Skeletal muscle tissue (tissue), 4 donors: ENCODE data around the gene FAM47C. TPM values are rescaled to one million over a fixed set of nuclear protein-coding genes. Genes with fewer than 3 reads are reported as not detected.
"Not testable (repeated sequence)": the region's sequence is repeated elsewhere in the genome, so short reads cannot be mapped to it uniquely, and the experiment has no call there.

Source experiments
- H3K27ac ChIP-seq: one replicate; pipeline ENCODE4 v1.7.0; 2013; ENCODE audit warnings: mild to moderate bottlenecking, low read depth, low read length, inconsistent platforms
- H3K27me3 ChIP-seq, 3 donors: one replicate each; pipeline ENCODE4 v1.7.0; 2013; ENCODE audit warnings: low read length in 3 of 3; ENCODE audit not compliant: control insufficient read depth in 3 of 3, insufficient read depth in 3 of 3
- H3K36me3 ChIP-seq, 3 donors: one replicate each; pipeline ENCODE4 v1.7.0; 2013; ENCODE audit warnings: low read length in 3 of 3; ENCODE audit not compliant: control insufficient read depth in 3 of 3, insufficient read depth in 3 of 3
- H3K4me1 ChIP-seq, 3 donors: one replicate each; pipeline ENCODE4 v1.7.0; 2013; ENCODE audit warnings: low read length in 3 of 3, mild to moderate bottlenecking in 3 of 3; ENCODE audit not compliant: control insufficient read depth in 3 of 3, insufficient read depth in 3 of 3
- H3K4me3 ChIP-seq, 3 donors: one replicate each; pipeline ENCODE4 v1.7.0; 2013; ENCODE audit warnings: low read length in 3 of 3
- H3K9ac ChIP-seq, 3 donors: one replicate each; pipeline ENCODE4 v1.7.0; 2013; ENCODE audit warnings: low read length in 3 of 3, mild to moderate bottlenecking in 3 of 3, moderate library complexity in 2 of 3, low read depth in 1 of 3
- H3K9me3 ChIP-seq, 3 donors: one replicate each; pipeline ENCODE4 v1.7.0; 2013; ENCODE audit warnings: low read length in 3 of 3; ENCODE audit not compliant: control insufficient read depth in 3 of 3
- total RNA-seq: library from RNA; depleted of rRNA; stranded (reverse); fragments of >200 nt; gene quantifications from one replicate; pipeline ENCODE4 v1.2.3, GENCODE V29; 2014
- donor health status: Osteomylitis.

Gene FAM47C
- total RNA-seq, 1 donor from 2014 or later = not detected

DNA sequence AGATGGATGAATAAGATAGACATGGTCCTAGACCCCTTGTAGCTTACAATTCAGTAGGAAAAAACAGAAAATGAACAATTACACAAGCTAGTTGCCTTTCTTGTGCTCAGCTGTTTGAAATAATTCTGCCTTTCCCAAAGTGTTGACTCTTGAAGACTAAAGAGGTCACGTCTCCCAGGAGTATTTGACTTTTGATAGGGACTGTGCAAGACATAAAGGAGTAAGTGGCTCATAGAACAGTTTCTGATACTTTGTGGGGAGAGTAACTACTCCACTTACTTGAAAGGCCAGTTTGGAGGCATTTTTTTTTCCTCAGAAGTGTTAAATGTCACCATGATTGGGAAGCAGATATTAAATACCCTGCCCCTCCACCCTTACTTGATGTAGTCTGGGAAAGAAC is 21.0 kb upstream of the FAM47C start:
- not testable (repeated sequence) for H3K4me1 ChIP-seq, H3K4me3 ChIP-seq, H3K36me3 ChIP-seq, H3K9ac ChIP-seq, H3K27me3 ChIP-seq, H3K27ac ChIP-seq, H3K9me3 ChIP-seq

DNA sequence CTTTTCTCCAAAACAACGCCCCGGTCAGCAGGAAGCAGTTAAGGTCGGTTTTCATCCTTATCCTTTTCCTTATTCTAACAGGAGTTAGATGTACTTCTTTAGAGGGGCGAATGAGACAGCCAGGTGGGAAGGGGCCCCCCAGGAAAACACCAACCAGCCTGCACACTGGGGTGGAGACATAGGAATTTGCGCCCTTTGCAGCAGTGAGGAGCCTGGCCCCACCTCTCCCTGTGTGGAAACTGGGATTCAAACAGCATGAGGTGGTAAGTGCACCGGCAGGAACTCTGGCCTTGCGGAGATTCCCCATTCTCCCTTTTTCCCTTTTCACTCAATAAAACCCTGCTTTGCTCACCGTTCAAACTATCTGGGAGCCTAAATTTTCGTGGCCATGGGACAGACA is 8.0 kb upstream of the FAM47C start:
- H3K9me3 ChIP-seq = no peaks in the 10 kb centered on the region
- no peak overlapping the region for H3K27ac ChIP-seq
- H3K27me3 ChIP-seq = no peaks in the 10 kb centered on the region
- no peaks in the 10 kb centered on the region for H3K36me3 ChIP-seq
- H3K4me1 ChIP-seq = no peaks in the 10 kb centered on the region
- no peak overlapping the region for H3K9ac ChIP-seq
- no peak overlapping the region for H3K4me3 ChIP-seq

DNA sequence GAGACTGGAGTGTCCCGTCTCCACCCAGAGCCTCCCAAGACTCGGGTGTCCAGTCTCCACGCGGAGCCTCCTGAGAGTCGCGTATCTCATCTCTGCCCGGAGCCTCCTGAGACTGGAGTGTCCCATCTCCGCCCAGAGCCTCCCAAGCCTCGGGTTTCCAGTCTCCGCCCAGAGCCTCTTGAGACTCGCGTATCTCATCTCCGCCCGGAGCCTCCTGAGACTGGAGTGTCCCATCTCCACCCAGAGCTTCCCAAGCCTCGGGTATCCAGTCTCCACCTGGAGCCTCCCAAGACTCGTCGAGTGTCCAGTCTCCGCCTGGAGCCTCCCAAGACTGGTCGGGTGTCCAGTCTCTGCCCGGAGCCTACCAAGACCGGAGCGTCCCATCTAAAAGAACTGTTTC is 2.3 kb downstream of the FAM47C start:
- H3K36me3 ChIP-seq = no peaks in the 10 kb centered on the region
- H3K27me3 ChIP-seq = no peaks in the 10 kb centered on the region
- no peaks in the 10 kb centered on the region for H3K4me1 ChIP-seq

DNA sequence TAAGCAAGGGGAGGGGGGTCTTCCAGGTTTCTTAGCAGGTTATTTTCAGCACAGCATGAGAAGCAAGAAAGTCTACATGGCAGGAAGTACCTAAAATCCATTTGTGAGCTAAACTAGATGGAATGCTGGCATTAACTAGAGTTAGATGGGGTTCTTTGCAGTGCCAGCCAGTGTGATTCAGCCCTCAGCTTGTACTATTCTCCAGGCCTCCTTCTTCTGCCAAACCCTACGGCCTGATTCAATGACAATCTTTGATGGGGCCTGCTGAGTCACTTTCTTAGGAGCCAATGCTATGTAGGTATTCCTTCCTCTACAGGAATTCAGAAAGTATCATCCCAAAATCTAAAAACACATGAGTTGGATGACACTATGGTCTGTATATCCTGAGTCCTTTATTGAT is 26.1 kb downstream of the FAM47C start:
- not testable (repeated sequence) for H3K27me3 ChIP-seq, H3K9me3 ChIP-seq, H3K4me3 ChIP-seq, H3K36me3 ChIP-seq, H3K9ac ChIP-seq, H3K27ac ChIP-seq, H3K4me1 ChIP-seq

More for the DNA sequence above, 2.3 kb downstream of the FAM47C start:
- no peaks in the 10 kb centered on the region for H3K9me3 ChIP-seq
- H3K4me3 ChIP-seq = no peak overlapping the region
- H3K9ac ChIP-seq = no peak overlapping the region
- H3K27ac ChIP-seq = no peak overlapping the region

DNA sequence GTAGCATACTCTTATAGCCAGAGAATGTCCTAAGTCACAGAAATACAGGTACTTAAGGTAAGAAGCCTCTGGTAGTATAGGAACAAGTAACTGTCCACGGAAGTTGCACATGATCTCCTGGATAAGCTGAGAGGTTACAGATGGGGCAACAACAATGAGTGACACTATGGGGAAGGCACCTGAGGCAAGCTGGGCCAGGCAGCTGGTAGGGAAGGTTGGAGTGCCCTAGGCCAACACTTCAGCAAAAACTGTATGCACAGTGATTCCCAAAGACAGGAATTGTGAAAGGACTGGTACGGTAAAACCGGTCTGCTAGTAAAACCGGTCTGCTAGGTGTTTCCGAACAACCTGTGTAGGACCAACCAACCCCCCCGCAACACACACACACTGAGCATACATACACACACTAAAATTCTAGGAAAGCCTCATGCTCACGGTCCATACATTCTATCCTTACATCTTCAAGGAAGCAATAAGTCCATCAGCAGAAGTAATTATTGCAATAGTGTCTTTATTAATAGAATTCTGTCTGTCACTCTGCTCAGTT is 28.6 kb downstream of the FAM47C start:
- not testable (repeated sequence) for H3K36me3 ChIP-seq, H3K9ac ChIP-seq, H3K27me3 ChIP-seq, H3K9me3 ChIP-seq, H3K4me3 ChIP-seq, H3K27ac ChIP-seq, H3K4me1 ChIP-seq

DNA sequence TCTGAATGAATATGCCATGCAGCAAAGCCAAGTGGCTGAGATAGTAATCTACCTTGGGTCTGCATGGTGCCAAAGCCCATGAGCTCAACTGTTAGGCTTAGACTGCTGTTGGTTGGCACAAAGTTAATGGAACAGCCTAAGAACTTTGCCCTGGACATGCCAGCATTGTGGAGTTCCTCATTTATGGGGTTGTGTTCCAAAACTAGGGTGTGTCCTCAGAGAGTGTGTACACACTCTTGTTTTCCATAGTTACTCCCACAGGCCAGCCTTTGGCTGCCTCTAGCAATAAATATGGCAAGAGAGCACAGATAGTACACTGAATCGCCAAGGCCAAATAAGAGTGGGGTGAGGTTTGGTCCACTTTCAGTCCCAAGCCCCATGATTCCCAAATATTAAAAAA is 30.6 kb downstream of the FAM47C start:
- H3K4me3 ChIP-seq, H3K27ac ChIP-seq, H3K9ac ChIP-seq, H3K9me3 ChIP-seq, H3K27me3 ChIP-seq, H3K36me3 ChIP-seq, H3K4me1 ChIP-seq: not testable (repeated sequence)

DNA sequence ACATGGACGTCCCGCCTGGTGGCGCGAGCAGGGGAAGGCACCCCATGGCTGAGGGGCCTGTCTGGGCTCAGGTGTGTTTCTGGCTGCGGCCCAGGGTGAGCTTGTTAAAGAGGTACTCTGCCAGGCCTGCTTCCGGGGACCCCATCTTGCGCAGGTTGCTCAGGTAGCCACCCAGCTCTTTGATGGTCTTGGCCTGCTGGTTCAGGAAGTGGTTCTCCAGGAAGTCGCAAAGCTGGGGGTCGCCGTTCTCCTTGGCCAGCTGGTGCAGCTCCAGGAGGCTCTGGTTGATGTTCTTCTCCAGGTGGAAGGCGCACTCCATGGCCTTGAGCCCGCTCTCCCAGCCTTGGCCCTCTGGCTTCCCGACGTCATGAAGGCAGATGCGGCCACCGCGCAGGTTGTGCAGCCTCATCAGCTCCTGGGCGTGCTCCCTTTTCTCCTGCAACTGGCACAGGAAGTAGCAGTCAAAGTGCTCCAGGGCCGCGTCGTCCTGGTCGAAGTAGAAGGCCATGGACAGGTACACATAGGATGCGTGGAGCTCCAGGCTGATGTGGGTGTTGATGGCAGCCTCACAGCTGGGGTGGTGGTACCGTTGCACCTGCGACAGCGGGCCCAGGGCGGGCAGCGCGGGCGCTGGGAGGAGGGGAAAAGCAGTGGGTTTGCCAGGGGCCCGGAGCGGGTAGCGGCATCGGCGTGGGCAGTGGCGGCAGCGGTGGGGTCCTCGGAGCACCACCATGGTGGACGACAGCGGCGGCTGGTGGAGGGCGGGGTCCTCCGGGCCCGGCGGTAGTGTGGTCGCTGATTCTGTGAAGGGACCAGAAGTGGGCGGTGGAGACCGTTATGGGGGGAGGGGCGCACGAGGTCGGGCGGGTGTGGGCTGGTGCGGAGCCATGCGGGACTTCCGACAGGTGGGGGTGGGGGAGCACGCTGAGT is 35.1 kb downstream of the FAM47C start:
- H3K9ac ChIP-seq, H3K4me3 ChIP-seq, H3K4me1 ChIP-seq, H3K9me3 ChIP-seq, H3K27ac ChIP-seq, H3K36me3 ChIP-seq, H3K27me3 ChIP-seq: not testable (repeated sequence)

DNA sequence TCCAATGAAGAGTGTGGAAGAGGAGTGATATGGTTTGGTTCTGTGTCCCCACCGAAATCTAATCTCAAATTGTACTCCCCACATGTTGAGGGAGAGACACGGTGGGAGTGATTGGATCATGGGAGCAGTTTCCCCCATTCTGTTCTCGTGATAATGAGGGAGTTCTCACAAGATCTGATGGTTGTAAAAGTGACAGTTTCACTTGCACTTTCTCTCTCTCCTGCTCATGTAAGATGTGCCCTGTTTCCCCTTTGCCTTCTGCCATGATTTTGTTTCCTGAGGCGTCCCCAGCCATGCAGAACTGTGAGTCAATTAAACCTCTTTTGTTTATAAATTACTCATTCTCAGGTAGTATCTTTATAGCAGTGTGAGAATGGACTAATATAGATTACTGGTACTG is 39.6 kb downstream of the FAM47C start:
- Histone ChIP-seq H3K27ac (no peak overlapping the region), H3K27me3 (no peaks in the 10 kb centered on the region), H3K36me3 (no peaks in the 10 kb centered on the region), H3K9me3 (no peaks in the 10 kb centered on the region), H3K4me1 (no peaks in the 10 kb centered on the region), H3K9ac (no peak overlapping the region), H3K4me3 (no peak overlapping the region)

DNA sequence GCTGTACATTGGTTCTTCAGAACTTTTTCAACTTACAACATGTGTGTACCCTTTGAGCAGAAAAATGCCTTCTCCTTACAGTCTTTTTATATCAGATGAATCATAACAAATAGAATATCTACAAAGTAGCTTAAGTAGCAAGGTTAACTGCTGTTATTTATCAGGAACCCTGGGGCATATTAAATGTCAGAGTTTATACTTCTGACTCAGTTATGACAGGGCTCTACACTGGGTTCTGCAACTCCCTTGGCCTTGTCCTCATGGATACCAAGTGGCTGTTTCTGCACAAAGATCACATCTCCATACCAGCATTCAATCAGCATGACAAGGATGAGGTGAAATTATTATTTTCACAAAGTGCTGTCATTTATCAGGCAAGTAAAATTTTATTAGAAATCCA is 49.4 kb downstream of the FAM47C start:
- not testable (repeated sequence) for H3K4me1 ChIP-seq, H3K36me3 ChIP-seq, H3K27me3 ChIP-seq, H3K9me3 ChIP-seq, H3K9ac ChIP-seq, H3K4me3 ChIP-seq, H3K27ac ChIP-seq

DNA sequence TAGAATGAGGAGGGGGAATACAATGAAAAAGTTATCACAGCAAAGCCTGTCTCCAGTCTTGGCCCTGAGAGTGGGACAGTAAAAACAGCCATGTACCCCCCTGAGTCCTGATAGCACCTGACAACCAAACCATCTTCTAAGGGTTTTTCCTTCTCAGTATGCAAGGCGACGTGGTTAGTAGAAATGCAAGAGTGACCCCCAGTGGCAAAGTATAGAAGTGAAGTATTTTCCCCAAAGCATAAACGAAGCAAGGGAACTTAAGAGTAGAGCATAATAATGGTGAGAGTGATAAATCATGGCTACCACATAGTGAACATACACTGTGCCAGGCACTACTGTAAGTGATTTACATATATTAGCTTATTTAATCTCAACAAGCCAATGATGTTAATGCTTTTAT is 52.8 kb downstream of the FAM47C start:
- H3K4me1 ChIP-seq = no peaks in the 10 kb centered on the region
- H3K9ac ChIP-seq = no peak overlapping the region
- no peak overlapping the region for H3K27ac ChIP-seq
- H3K9me3 ChIP-seq = no peaks in the 10 kb centered on the region
- no peak overlapping the region for H3K4me3 ChIP-seq
- no peaks in the 10 kb centered on the region for H3K36me3 ChIP-seq
- H3K27me3 ChIP-seq = peaks cover 0 to 4% (median 0%) of the 10 kb centered on the region in 3 donors
